GM23338 (cell line): Measurements from ENCODE around the gene FBXW11.

Experiments
- EZH2 ChIP-seq: fragments of 200-600 bp; sonication (generic); IDR thresholded peaks from one replicate; pipeline ENCODE4 v1.8.0; 2017; ENCODE audit warnings: antibody characterized with exemption, mild to moderate bottlenecking, low read depth; ENCODE audit not compliant: unreplicated experiment
- JUNB ChIP-seq: IDR thresholded peaks from one replicate; pipeline ENCODE4 v1.6.1; 2016; ENCODE audit warnings: antibody characterized with exemption; ENCODE audit not compliant: unreplicated experiment
- POLR2AphosphoS5 ChIP-seq: IDR thresholded peaks from 2 replicates; pipeline ENCODE4 v1.6.1; 2016; ENCODE audit warnings: antibody characterized with exemption, low read depth
- TF ChIP-seq, protein P1 (sequence below): IDR thresholded peaks from one replicate; pipeline ENCODE4 v1.6.1; 2018; ENCODE audit warnings: antibody characterized with exemption; ENCODE audit not compliant: unreplicated experiment
- TF ChIP-seq, protein P2 (sequence below), 2 experiments: fragments of 200-600 bp in 1 of 2; sonication (generic) in 1 of 2; conservative IDR thresholded peaks; 2 replicates each; pipeline versions ENCODE4 v1.5.1 to v1.6.1; 2016 to 2017; ENCODE audit warnings: antibody characterized with exemption in 2 of 2, low read depth in 2 of 2, mild to moderate bottlenecking in 2 of 2, moderate library complexity in 1 of 2

DNA sequence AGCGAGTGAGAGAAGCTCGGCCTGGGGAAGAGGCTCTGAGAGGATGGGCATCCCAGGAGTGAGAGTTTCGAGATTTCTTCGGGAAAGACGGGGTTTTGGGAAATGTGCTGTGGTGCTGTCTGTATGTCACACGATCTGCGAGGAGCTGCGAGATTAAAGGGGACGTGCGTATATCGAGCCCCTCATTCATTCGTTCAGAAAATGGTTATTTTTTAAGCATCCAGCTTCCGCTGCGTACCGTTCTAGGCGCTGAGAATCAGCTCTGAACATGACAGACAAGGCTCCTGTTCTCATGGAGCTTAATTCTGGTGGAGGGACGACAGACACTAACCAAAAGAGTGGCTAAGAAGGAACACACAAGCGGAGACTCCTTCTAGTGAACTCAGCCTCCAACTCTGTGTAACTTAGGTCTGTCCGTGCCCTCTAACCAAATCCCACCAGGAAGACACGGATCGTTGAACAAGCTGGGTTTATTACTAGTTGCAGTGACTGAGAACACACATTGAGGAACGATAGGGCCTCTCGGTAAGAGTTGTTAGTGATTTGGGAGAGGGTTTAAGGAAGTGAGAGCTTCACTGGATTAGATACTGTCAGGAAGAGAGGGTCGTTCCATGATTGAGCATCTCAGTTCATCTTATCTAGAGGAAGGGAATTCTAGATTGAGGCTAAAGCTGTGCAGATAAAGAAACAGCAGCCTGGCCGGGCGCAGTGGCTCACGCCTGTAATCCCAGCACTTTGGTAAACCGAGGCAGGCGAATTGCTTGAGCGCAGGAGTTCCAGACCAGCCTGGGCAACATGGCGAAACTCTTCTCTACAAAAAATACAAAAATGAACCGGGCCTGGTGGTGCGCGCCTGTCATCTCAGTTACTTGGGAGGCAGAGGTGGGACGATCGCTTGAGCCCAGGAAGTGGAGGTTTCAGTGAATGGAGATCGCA is 1.0 kb upstream of the FBXW11 start:
- TF ChIP-seq, protein P1, sequence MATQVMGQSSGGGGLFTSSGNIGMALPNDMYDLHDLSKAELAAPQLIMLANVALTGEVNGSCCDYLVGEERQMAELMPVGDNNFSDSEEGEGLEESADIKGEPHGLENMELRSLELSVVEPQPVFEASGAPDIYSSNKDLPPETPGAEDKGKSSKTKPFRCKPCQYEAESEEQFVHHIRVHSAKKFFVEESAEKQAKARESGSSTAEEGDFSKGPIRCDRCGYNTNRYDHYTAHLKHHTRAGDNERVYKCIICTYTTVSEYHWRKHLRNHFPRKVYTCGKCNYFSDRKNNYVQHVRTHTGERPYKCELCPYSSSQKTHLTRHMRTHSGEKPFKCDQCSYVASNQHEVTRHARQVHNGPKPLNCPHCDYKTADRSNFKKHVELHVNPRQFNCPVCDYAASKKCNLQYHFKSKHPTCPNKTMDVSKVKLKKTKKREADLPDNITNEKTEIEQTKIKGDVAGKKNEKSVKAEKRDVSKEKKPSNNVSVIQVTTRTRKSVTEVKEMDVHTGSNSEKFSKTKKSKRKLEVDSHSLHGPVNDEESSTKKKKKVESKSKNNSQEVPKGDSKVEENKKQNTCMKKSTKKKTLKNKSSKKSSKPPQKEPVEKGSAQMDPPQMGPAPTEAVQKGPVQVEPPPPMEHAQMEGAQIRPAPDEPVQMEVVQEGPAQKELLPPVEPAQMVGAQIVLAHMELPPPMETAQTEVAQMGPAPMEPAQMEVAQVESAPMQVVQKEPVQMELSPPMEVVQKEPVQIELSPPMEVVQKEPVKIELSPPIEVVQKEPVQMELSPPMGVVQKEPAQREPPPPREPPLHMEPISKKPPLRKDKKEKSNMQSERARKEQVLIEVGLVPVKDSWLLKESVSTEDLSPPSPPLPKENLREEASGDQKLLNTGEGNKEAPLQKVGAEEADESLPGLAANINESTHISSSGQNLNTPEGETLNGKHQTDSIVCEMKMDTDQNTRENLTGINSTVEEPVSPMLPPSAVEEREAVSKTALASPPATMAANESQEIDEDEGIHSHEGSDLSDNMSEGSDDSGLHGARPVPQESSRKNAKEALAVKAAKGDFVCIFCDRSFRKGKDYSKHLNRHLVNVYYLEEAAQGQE, result no peak
- TF ChIP-seq, protein P2, sequence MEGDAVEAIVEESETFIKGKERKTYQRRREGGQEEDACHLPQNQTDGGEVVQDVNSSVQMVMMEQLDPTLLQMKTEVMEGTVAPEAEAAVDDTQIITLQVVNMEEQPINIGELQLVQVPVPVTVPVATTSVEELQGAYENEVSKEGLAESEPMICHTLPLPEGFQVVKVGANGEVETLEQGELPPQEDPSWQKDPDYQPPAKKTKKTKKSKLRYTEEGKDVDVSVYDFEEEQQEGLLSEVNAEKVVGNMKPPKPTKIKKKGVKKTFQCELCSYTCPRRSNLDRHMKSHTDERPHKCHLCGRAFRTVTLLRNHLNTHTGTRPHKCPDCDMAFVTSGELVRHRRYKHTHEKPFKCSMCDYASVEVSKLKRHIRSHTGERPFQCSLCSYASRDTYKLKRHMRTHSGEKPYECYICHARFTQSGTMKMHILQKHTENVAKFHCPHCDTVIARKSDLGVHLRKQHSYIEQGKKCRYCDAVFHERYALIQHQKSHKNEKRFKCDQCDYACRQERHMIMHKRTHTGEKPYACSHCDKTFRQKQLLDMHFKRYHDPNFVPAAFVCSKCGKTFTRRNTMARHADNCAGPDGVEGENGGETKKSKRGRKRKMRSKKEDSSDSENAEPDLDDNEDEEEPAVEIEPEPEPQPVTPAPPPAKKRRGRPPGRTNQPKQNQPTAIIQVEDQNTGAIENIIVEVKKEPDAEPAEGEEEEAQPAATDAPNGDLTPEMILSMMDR (conservative IDR thresholded peaks at IDR 0.05; ENCODE audit: low read depth in 2 of 2), result no peak
- no peak for TF ChIP-seq EZH2
- TF ChIP-seq POLR2AphosphoS5, result no peak
- no peak for TF ChIP-seq JUNB
